Astrocyte of the hippocampus (primary cell): ENCODE data around the gene HDAC8.

Source experiments
- DNase-seq: peaks from one replicate; pipeline ENCODE4 v3.0.0; 2011; ENCODE audit warnings: low read depth, low spot score

HDAC8 gene

DNA sequence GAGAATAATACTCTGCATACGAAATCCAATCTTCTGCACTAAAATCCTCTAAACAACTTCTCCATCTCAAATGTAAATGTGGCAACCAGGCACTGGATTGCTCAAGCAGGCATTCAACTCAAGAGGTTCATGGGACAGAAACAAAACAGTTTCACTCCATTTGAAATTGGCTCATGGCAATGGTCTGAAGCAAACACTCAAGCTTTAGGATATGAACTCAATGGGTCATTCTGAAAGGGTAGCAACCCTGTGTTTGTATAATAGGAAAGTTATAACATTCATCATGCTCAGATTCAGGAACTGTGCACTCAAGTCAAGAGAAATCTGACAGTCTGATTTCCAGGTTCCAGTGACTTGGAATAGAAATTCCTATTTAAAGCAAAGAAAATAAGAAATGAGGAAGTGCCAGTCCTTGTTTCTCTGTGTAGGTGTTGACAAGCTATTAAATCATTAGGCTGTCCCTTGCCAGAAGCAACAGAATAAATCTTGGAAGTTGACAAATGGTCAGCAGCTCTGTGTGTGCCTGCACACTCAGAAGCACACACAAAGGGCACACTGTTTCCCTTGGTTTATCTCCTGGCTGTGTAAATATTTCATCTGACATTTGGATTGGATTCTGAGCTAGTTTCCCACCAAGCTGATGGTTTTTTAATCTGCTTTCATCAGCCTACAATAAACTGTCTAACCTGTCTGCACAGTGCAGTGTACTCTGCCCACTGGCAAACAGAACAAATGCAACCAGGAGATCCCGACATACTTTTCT is 191.0 kb downstream of the HDAC8 start:
- DNase-seq: peak; percentile 20

DNA sequence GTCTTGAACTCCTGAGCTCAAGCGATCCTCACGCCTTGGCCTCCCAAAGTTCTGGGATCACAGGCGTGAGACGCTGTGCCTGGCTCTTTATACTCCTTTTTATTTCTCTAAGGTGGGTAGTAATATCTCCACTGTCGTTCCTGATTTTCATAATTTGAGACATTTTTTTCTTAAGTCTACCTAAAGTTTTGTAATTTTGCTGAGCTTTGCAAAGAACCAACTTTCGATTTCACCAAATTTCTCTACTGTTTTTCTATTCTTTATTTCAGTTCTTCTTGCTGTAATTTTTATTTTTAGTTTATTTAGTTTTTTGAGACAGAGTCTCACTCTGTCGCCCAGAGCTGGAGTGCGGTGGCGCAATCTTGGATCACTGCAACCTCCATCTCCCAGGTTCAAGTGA is 196.5 kb downstream of the HDAC8 start:
- DNase-seq: no peak

DNA sequence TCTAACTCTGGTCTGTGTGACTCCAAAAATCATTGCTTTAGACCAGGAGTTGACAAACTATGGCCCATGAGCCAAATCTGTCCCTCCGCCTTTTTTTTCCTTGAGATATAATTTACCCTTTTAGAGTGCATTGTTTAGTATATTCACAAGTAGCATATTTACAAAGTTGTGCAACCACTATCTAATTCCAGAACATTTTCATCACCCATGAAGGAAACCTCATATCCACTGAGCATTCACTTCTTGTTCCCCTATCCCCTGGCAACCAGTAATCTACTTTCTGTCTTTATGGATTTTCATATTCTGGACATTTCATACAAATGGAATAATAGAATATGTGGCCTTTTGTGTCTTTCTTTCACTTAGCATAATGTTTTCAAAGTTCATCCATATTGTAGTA is 199.5 kb downstream of the HDAC8 start:
- no peak for DNase-seq

DNA sequence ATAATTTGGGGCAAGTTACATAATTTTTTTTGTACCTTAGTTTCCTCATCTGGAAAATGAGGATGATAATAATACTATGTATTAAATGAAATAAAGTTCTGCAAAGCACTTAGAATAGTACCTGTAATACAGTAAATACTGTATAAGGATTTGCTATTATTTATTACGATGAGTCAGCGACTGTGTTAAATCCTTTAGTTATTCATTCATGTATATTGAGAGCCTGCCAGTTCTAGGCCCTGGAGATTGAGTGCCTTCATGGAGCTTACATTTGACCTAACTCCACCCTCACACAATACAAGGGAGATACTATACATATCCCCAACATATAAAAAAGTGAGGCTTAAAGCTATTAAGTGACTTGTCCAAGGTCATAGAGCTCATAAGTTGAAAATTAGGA is 199.9 kb downstream of the HDAC8 start:
- no peak for DNase-seq

DNA sequence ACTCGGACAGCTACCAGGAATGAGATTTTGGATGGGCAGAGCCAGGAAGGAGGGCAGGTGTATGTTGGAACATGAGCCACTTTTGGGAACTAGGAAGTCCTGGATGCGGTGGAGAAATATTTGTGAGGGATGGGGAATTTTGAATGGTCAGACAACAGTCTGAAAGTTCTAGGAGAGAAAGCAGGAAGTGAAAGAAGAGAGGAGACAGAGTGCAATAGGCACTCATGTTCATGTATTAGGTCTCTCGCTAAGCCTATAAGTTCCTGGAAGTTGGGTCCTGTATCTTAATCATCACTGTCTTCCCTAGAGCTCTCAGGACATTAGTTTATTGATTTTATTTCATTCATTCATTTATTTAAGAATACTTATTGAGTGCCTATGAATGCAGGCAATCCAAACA is 201.2 kb downstream of the HDAC8 start:
- DNase-seq: no peak

DNA sequence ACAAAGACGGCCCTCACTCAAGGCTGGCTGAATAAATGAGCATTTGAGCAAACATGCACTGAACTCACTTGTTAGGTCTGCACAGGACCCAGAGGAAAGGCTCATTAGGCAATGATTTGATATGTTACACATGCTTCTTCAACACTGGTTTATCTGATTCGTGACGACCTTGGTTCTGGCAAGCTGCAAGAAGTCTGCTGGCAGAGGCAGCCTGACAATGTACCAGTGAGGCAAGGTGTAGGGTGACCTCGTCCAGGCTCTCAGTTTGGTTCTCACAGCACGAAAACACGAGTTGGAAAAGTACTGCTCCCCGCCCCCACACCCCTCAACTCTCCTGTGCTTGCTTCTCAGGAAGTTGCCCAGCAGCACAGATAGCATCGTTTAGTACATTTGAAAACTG is 203.8 kb downstream of the HDAC8 start:
- DNase-seq: no peak

DNA sequence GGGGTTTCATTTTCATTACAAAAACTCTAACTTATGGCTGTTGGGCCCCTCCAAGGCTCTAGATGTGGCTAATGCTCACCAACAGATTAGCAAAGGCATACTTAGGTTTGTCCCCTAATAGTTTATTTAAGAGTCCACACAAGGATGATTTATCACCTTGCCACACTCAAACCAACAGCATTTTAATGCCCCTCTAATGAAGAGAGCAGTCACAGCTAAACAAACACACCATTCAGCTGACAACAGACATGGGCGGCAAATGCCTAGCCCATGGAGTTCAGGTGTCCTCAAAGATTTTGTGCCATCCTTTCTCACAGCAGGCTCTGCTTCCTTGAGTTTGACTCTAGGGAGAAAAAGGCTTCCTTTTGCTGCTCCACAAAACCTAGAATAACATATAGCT is 205.1 kb downstream of the HDAC8 start:
- no peak for DNase-seq

DNA sequence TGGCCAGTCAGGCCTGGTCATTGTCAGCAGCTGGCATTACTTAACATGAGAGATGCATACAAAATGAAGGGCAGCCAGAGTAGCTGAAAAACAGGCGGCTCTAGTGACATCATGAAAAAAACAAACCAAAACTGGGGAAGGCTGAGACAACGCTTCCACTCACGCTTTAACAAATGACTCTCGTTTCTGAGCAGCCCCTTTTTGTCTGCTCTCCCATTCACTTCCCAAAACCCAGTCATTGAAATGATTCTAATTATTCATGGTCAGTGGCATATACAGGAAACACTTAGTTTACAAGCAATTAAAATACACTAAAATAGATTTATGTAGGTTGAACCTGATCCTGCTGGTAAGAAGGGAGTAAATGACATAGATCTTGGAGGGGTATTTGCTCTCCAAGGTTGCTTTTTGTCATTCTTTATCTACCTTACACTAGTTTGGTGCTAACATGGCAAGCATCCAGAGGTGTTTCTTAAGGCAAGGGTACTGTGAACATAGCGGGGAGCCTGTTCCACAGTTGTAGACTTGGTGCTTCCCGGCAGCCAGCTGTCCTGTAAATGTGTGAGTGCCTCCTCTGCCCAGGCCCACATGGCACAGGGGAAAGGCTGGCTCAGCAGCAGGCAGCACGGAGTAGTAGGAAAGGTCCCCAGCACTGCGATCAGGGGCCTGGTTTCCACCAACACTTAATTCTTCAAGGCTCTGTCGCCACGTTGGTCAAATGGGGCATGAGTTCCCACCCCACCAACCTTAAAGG is 205.8 kb downstream of the HDAC8 start:
- DNase-seq: peak; percentile 7

DNA sequence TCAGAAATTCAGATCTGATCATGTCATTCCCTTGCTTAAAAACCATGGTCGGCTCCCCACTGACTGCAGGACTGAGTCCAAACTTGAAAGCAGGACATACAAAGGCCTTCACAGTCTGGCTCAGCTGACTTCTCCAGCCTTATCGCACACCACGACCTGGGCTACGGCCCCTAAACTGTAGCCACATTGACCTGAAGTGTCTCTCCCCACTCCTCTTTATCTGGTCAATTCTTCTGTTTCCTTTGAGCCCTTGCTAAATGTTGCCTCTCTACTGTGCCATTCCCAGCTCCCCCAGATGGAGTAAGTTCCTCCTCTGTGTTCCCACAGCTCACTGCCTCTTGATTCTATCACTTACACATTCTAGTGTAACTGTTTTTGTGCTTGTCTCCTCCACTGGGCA is 206.5 kb downstream of the HDAC8 start:
- peak; percentile 13 for DNase-seq

DNA sequence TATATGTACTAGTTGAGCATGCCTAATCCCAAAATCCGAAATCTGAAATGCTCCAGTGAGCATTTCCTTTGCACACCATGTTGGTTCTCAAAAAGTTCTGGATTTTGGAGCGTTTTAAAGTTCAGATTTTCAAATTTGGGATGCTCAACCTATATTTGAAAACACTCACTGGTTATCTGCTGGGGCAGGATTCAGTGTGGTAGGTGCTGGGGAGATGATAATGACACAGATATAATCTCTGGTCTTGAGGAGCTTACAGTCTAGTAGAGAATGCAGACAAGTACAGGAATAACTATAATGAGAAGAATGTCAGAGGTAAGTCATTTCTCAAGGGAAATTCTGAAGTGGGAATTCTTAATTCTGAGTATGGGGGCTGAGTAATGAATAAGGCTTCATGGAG is 207.5 kb downstream of the HDAC8 start:
- DNase-seq: no peak

DNA sequence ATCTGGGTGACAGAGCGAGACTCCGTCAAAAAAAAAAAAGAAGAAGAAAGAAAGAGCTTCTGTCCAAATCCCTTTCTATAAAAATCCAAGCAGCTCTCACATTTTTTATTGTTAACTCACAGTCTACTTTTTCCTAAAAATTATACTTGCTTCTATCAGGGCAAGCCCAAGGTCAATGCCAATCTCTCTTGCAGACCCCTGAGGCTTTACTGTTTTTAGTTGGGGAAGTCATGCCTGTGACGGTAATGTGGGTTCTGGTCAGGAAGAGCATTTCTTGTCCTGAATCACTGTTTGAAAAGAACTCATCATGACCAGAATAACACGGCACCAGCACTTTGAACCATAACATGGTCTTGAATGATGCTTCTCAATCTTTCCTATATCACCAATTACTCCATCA is 212.3 kb downstream of the HDAC8 start:
- DNase-seq: no peak

DNA sequence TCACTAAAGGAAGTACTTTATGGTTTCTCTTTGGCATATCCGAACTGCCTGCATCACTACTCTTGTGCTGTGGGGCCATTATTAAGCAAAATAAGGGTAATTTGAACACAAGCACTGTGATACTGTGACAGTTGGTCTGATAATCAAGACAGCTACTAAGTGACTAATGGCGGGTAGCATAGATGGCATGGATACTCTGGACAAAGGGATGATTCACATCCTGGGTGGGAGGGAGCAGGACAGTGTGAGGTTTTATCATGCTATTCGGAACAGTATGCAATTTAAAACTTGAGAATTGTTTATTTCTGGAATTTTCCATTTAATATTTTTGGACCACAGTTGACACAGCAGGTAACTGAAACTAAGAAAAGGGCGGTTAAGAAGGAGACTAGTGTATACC is 214.3 kb downstream of the HDAC8 start:
- DNase-seq: no peak

DNA sequence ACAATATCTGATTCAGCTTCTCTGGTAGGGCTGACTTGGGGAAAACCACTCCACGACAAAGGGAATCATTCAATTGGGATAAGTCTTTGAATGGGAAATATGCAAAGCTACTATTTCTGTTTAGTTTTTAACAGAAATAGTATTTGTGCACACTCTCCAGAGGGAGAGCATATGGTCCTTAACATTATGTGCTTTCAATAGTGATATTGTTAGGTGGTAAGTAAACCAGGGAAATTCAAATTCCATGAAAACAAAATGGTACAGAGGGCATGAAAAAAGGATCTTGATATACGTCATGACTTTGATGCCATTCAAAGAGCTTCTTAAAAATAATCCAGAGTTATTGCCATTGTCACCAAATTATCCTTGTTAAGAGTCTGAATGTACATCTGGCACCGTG is 219.9 kb downstream of the HDAC8 start:
- no peak for DNase-seq

DNA sequence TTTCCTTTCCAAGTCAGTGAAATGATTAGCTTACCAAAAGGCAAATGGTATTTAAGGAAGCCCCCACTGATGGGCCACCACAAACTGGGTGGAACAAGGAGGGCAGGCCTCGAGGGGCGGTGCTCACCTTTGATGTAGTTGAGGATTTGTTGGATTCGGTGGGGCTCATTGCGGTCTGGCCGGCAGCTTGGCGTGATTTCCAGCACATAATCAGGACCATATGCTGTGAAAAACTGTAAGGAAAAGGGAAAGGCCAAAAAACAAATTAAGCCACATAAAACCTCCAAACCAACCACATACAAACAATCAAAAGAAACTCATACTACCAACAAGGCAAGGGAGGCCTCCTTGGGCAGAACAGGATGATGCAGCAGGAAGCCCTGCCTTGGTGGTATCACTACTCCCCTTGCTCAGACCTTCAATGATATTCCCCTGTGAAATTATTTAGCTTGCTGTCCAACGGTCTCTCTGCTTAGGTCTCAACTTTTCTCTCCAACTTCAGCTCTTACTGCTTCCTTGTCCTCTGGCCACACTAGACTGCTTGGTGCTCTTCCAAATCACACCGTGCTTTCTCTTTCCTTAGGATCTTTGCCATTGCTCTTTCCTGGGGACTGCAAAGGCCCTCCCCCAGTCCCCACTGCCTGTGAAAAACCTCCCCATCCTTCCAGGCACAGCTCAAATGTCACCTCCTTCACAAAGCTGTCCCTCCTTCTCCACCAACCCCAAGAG is 220.9 kb downstream of the HDAC8 start:
- no peak for DNase-seq

DNA sequence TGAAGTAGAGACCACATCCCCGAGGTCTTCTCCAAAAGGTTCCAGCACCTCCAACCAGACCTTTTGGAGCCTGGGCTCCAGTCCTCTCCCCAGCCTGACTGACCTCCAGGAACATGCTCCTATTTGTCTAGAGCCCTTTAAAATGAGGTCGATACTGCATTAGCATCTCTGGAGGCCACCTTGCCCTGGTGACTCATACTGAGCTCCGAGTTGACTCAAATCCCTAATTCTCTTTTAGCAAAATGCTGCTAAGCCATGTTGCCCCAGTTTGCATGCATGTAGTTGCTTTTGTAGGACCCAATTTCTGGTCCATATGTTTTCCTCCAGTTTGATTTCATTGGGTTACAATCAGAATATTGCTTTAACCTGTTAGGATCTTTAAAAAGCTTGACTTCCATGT is 223.5 kb downstream of the HDAC8 start:
- no peak for DNase-seq

DNA sequence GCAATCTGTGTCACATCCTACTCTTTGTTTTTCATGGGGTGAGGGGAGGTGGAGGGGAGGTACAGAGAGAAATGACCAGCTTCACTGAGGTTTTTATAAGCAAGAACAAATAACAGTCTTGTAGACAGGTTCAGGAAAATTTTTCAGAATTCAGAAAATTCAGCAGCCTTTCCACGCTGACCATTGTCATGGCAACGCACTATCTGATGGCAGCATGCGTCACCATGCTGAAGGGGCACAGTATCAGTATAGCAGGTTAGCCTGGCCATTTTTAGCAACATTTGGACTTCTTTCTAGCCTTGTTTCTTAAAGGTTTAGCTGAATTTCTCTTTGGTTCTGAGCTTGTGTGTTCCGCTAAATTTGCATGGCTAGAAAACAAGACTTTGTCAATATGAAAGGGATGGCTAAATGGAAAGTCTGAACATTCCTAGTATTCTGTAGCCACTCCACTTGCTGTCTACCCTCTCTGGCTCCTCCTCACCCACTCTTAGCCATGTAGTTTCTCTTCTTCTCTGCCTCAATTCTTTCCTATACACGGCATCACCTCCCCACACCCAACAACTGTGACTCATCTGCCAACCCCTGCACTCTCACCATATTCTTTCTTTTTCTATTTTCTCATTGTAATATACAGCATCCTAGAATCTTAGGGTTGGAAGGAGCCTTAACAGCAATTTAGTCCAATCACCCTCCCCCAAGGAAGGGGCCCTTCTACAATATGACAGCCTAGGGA is 224.2 kb downstream of the HDAC8 start:
- DNase-seq: no peak

DNA sequence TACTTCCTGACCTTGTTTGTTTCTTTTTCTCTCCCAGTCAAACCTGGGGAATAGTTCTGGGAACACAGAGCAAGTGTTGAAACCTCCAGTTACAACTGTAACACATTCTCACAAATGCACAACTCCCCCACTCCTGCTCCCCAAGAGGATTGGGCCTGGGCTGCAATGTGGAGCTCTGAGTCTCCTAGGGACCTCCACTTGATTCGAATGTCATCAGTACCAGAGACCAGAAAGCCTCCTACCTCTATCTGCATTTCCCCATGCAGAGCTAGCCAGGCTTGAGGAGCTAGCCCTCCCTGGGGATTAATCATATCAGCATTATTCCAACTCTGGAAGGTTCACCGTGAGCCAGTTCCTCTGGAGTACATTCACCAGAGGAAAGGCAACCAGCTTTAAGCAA is 225.3 kb downstream of the HDAC8 start:
- DNase-seq: no peak

DNA sequence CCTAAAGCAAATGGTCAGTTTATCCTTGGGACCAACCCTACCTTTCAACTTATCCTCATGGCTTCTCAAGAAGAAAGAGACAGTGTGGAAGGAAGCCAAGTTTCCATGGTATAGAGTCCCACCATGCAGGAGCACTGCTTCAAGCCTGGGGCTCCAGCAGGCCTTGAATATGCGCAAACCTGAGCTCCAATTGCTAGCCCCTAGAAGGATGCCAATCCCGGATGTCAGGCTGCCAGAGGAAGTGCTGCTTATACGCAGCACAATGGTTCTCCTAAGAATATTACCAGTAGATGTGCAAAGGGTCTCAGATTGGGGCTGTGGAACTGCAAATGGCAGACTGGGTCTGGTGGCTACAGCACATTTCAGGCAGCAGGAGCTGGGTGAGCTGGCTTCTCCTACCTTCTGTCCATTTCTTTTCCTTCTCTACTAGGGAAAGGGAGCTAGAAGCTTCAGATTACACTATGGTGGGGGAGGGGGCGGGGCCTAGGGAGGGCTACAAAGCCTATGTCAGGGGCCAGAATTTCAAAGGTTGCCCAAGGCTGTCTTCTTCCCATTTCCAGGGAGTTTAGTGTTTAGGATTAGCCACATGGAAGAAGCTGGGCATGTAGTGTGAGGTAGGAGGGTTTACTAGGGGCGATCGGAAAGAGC is 226.2 kb downstream of the HDAC8 start:
- no peak for DNase-seq

DNA sequence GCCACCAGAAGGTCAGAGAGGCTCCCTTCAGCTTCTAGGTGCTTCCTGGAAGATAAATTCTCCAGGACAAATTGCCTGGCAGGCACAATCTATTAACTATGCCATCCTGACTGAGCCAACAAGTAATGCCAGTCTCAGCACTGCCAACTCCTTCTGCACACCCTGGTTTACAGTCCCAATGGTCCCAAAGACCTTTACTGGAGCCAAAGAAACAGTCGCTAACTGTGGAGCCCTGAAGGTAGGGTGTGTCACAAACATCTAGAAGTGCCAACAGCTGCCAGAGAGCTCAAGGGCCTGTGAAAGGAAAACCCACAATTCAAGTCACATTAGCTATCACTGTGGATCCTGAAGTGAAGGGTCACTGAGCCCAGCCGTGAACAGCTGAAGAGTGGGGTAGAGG is 232.0 kb downstream of the HDAC8 start:
- no peak for DNase-seq

DNA sequence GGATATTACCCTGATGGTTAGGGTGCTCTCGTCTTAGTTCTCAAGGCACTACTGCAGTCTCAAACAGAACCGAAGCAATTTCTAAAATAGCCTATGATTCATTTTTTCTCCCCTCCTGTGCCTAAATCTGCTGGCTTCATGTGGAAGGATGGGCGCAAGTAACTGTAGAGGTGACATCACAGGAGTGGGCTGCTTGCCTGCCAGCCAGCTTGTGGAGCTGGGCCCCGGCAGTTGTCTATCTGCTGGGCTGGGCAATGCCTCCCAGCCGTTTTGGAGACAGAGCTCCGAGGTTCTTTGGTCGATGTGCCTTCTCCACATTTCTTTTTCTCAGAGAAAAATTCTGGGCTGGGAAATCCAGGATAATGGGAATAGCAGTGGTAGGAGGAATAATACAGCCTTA is 232.6 kb downstream of the HDAC8 start:
- DNase-seq: no peak

DNA sequence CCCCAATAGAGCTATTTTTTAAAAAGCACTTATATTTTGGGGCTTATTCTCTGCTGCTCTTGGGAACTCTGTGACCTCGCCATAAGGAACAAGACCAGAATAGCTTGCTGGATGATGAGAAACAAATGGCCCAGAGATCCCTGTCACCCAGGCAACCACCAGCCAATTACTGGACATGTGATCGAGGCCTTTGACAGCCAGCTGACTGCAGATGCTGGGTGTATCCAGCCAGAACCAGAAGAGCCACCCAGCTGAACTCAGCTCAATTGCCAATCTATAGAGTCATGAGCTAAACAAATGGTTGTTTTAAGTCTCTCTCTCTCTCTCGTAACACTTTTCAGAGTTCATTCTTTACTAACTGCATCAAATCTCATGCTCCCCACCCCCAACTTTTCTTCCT is 242.5 kb downstream of the HDAC8 start:
- no peak for DNase-seq
